NCI-H345 treated with DMSO at 0.1 percent for 48 hours (cell line): ENCODE data around the gene PPP1R13B.

ENCODE experiments used
- DNase-seq: peaks from one replicate; lab custom pipeline; 2025; ENCODE audit not compliant: unreplicated experiment; lab: John Stamatoyannopoulos, UW

The PPP1R13B gene

GRCh38 chr14:103746701-103747100 is 100.7 kb downstream of the PPP1R13B start:
- no peak for DNase-seq

- DNase-seq = no peak
These were observed 102.0 kb downstream of the PPP1R13B start for GRCh38 chr14:103745424-103745823.

- no peak for DNase-seq
These were observed 102.6 kb downstream of the PPP1R13B start for GRCh38 chr14:103744621-103745395.

GRCh38 chr14:103743691-103744090 is 103.7 kb downstream of the PPP1R13B start:
- DNase-seq = no peak

- no peak for DNase-seq
These were observed 104.7 kb downstream of the PPP1R13B start for GRCh38 chr14:103742499-103743255.

GRCh38 chr14:103741876-103742275 is 105.5 kb downstream of the PPP1R13B start:
- no peak for DNase-seq

GRCh38 chr14:103740991-103741689 is 106.2 kb downstream of the PPP1R13B start:
- DNase-seq = no peak

- no peak for DNase-seq
These were observed 107.4 kb downstream of the PPP1R13B start for GRCh38 chr14:103739793-103740501.

- DNase-seq = no peak
These were observed 107.9 kb downstream of the PPP1R13B start for GRCh38 chr14:103739466-103739792.

- DNase-seq = no peak
These were observed 108.5 kb downstream of the PPP1R13B start for GRCh38 chr14:103738701-103739451.

GRCh38 chr14:103738166-103738565 is 109.2 kb downstream of the PPP1R13B start:
- no peak for DNase-seq

- DNase-seq = no peak
These were observed 109.8 kb downstream of the PPP1R13B start for GRCh38 chr14:103737432-103738045.

GRCh38 chr14:103736546-103737431 is 110.6 kb downstream of the PPP1R13B start:
- no peak for DNase-seq

GRCh38 chr14:103735815-103736545 is 111.4 kb downstream of the PPP1R13B start:
- DNase-seq = no peak

GRCh38 chr14:103735439-103735814 is 111.9 kb downstream of the PPP1R13B start:
- DNase-seq = no peak

GRCh38 chr14:103735022-103735421 is 112.4 kb downstream of the PPP1R13B start:
- no peak for DNase-seq

- no peak for DNase-seq
These were observed 113.1 kb downstream of the PPP1R13B start for GRCh38 chr14:103734081-103734888.

- no peak for DNase-seq
These were observed 113.7 kb downstream of the PPP1R13B start for GRCh38 chr14:103733651-103734050.
